Measurements from ENCODE around the gene ADSS1. TPM values are rescaled to one million over a fixed set of nuclear protein-coding genes. Genes with fewer than 3 reads are reported as not detected.

ADSS1 gene
- total and polyA plus RNA-seq, 8 donors = 3.5 to 6.8 (median 5.5) TPM

- H3K4me3 ChIP-seq = no peak overlapping the region
- 94% methylated on average over 17 of the region's 17 CpGs for WGBS, 2 donors
- H3K4me1 ChIP-seq = no peaks in the 10 kb centered on the region
- FAIRE-seq (no peak), DNase-seq (peak in 2 of 6 donors; percentile 21 to 58), ATAC-seq (no peak)
- no peak for TF ChIP-seq CTCF (IDR thresholded peaks at IDR 0.05)
- H3K36me3 ChIP-seq = no peaks in the 10 kb centered on the region
- H3K27me3 ChIP-seq = no peaks in the 10 kb centered on the region
- intact Hi-C loops (cut with DNase I) = no loop called here
- no peak overlapping the region for H3K27ac ChIP-seq
- no peaks in the 10 kb centered on the region for H3K9me3 ChIP-seq
Measured at GRCh38 chr14:104739026-104739425, 15.0 kb downstream of the ADSS1 start.

GRCh38 chr14:104739546-104740516 is 15.8 kb downstream of the ADSS1 start:
- H3K36me3 ChIP-seq = no peaks in the 10 kb centered on the region
- no peak for ATAC-seq
- intact Hi-C loops (cut with DNase I) = no loop called here
- no peak for FAIRE-seq
- no peak overlapping the region for H3K4me3 ChIP-seq
- WGBS, 2 donors = 89 to 92% methylated on average over 28 to 29 of the region's 29 CpGs
- peak in 1 of 6 donors; percentile 14 for DNase-seq
- H3K27me3 ChIP-seq = no peaks in the 10 kb centered on the region
- no peak for TF ChIP-seq CTCF (IDR thresholded peaks at IDR 0.05)
- H3K9me3 ChIP-seq = no peaks in the 10 kb centered on the region
- H3K27ac ChIP-seq = no peak overlapping the region
- no peaks in the 10 kb centered on the region for H3K4me1 ChIP-seq

GRCh38 chr14:104741108-104741802 is 17.2 kb downstream of the ADSS1 start:
- no peaks in the 10 kb centered on the region for H3K9me3 ChIP-seq
- WGBS, 2 donors = 89 to 92% methylated on average over 29 of the region's 29 CpGs
- no peaks in the 10 kb centered on the region for H3K27me3 ChIP-seq
- H3K4me1 ChIP-seq = no peaks in the 10 kb centered on the region
- peak in 1 of 6 donors; percentile 24 for DNase-seq
- no peak for TF ChIP-seq CTCF (IDR thresholded peaks at IDR 0.05)
- no peak for FAIRE-seq
- intact Hi-C loops (cut with DNase I) = no loop called here
- H3K4me3 ChIP-seq = no peak overlapping the region
- ATAC-seq = no peak
- H3K27ac ChIP-seq = no peak overlapping the region
- H3K36me3 ChIP-seq = no peaks in the 10 kb centered on the region

GRCh38 chr14:104741803-104742251 is 17.8 kb downstream of the ADSS1 start:
- no peak for FAIRE-seq
- ATAC-seq = no peak
- H3K27ac ChIP-seq = no peak overlapping the region
- WGBS, 2 donors = 94 to 95% methylated on average over 23 of the region's 23 CpGs
- peak in 2 of 6 donors; percentile 18 to 73 for DNase-seq
- H3K27me3 ChIP-seq = no peaks in the 10 kb centered on the region
- intact Hi-C loops (cut with DNase I) = no loop called here
- no peaks in the 10 kb centered on the region for H3K36me3 ChIP-seq
- H3K4me1 ChIP-seq = no peaks in the 10 kb centered on the region
- H3K4me3 ChIP-seq = no peak overlapping the region
- TF ChIP-seq CTCF (IDR thresholded peaks at IDR 0.05) = no peak
- no peaks in the 10 kb centered on the region for H3K9me3 ChIP-seq
